GM12878 (cell line): ENCODE data around the gene ITGA3. TPM values are rescaled to one million over a fixed set of nuclear protein-coding genes. Genes with fewer than 3 reads are reported as not detected.

Experiments
- CREM ChIP-seq: IDR thresholded peaks from 2 replicates; pipeline ENCODE4 v1.6.1; 2014; ENCODE audit warnings: antibody characterized with exemption, low read depth
- GABPA ChIP-seq: IDR thresholded peaks from 2 replicates; pipeline ENCODE4 v1.6.1; 2014; ENCODE audit warnings: antibody characterized with exemption, low read depth, mild to moderate bottlenecking, inconsistent platforms
- MXI1 ChIP-seq: fragments of 150-350 bp; IDR thresholded peaks from 2 replicates; pipeline ENCODE4 v1.6.1; 2011; ENCODE audit warnings: low read depth, mild to moderate bottlenecking, inconsistent platforms, low read length, improper control_type of control experiment
- MYB ChIP-seq: fragments of 150-350 bp; IDR thresholded peaks from 2 replicates; pipeline ENCODE4 v1.6.1; 2014; ENCODE audit warnings: mild to moderate bottlenecking, low read depth, low read length, borderline replicate concordance
- NFYA ChIP-seq: IDR thresholded peaks from 2 replicates; pipeline ENCODE4 v1.6.1; 2011; ENCODE audit warnings: low read depth, mild to moderate bottlenecking, low read length, improper control_type of control experiment, borderline replicate concordance
- NR2F1 ChIP-seq: fragments of 450-650 bp; conservative IDR thresholded peaks from 2 replicates; pipeline ENCODE4 v1.6.1; 2017; ENCODE audit warnings: mild to moderate bottlenecking
- SIN3A ChIP-seq: IDR thresholded peaks from 2 replicates; pipeline ENCODE4 v1.6.1; 2012; ENCODE audit warnings: low read depth, low read length, improper control_type of control experiment
- TARDBP ChIP-seq: IDR thresholded peaks from 2 replicates; pipeline ENCODE4 v1.6.1; 2016; ENCODE audit warnings: borderline replicate concordance
- TCF12 ChIP-seq: IDR thresholded peaks from 2 replicates; pipeline ENCODE4 v1.6.1; 2011; ENCODE audit warnings: low read depth, mild to moderate bottlenecking, low read length
- TCF3 ChIP-seq: IDR thresholded peaks from 2 replicates; pipeline ENCODE4 v1.6.1; 2012; ENCODE audit warnings: low read depth, mild to moderate bottlenecking, low read length, borderline replicate concordance; ENCODE audit not compliant: insufficient read depth
- ZNF274 ChIP-seq: IDR thresholded peaks from one replicate; pipeline ENCODE4 v1.8.0; 2011; ENCODE audit not compliant: insufficient read length, insufficient read depth
- polyA plus RNA-seq, 11 experiments: library from polyadenylated mRNA; depleted of rRNA in 4 of 11; unstranded in 6 of 11; stranded (reverse) in 5 of 11; fragments of >200 nt; fragmentation: Nextera tagmentation in 4 of 11; fragmentation: Illumina TruSeq in 1 of 11; extraction: Ambion mirVana in 4 of 11; extraction: Trizol in 1 of 11; gene quantifications; 1 replicate in 1 of 11; 2 replicates in 10 of 11; pipeline versions ENCODE4 v1.2.1 to v1.2.3, GENCODE V29; 2011 to 2016; ENCODE audit warnings: inconsistent platforms in 2 of 11, missing spikeins in 2 of 11, low read depth in 1 of 11
- total RNA-seq, 4 experiments: library from RNA; depleted of rRNA in 3 of 4; stranded (reverse); fragments of >200 nt in 3 of 4; fragmentation: Illumina TruSeq in 1 of 4; extraction: Trizol in 1 of 4; gene quantifications; 2 replicates each; pipeline versions ENCODE4 v1.2.1 to v1.2.3, GENCODE V29; 2013 to 2021
- TF ChIP-seq, protein P1 (sequence below): fragments of 450-650 bp; formaldehyde crosslinking; IDR thresholded peaks from 2 replicates; pipeline ENCODE4 v1.4.0; 2022; ENCODE audit warnings: mild to moderate bottlenecking, moderate library complexity
- TF ChIP-seq, protein P2 (sequence below): IDR thresholded peaks from 2 replicates; pipeline ENCODE4 v1.6.1; 2011; ENCODE audit warnings: borderline replicate concordance, low read depth, mild to moderate bottlenecking, moderate library complexity, low read length; ENCODE audit not compliant: insufficient read depth, poor library complexity, severe bottlenecking

The ITGA3 gene
- total and polyA plus RNA-seq, 10 of the 15 experiments (the other 5 are each of a cell fraction or from before 2014, with no cell fraction given) = 0.29 to 13.4 (median 6.6) TPM

DNA sequence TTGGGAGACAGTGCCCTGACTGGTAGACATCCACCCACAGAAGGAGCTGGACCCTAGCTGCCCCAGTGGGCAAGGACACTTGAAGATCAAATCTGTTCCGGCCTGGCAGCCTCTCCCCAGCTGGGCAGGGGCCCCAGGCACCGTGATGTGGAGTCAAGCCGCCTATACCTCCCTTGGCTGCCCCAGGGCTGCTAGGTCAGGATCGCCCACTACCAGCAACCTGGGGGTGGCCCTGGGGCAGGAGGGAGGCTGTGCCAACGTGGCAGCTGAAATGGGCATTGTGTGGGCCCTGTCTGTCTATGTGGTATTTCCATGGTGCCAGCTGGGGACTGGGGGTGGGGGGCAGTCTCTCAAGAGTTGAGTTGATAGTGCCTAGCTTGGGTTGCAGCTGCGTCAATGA is 40.2 kb downstream of the ITGA3 start (continued):
- no peak for TF ChIP-seq MYB
- TF ChIP-seq, protein P1, sequence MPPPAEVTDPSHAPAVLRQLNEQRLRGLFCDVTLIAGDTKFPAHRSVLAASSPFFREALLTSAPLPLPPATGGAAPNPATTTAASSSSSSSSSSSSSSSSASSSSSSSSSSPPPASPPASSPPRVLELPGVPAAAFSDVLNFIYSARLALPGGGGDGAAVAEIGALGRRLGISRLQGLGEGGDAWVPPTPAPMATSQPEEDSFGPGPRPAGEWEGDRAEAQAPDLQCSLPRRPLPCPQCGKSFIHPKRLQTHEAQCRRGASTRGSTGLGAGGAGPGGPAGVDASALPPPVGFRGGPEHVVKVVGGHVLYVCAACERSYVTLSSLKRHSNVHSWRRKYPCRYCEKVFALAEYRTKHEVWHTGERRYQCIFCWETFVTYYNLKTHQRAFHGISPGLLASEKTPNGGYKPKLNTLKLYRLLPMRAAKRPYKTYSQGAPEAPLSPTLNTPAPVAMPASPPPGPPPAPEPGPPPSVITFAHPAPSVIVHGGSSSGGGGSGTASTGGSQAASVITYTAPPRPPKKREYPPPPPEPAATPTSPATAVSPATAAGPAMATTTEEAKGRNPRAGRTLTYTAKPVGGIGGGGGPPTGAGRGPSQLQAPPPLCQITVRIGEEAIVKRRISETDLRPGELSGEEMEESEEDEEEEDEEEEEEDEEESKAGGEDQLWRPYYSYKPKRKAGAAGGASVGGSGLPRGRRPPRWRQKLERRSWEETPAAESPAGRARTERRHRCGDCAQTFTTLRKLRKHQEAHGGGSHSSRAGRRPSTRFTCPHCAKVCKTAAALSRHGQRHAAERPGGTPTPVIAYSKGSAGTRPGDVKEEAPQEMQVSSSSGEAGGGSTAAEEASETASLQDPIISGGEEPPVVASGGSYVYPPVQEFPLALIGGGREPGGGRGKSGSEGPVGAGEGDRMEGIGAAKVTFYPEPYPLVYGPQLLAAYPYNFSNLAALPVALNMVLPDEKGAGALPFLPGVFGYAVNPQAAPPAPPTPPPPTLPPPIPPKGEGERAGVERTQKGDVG = no peak
- TF ChIP-seq, protein P2, sequence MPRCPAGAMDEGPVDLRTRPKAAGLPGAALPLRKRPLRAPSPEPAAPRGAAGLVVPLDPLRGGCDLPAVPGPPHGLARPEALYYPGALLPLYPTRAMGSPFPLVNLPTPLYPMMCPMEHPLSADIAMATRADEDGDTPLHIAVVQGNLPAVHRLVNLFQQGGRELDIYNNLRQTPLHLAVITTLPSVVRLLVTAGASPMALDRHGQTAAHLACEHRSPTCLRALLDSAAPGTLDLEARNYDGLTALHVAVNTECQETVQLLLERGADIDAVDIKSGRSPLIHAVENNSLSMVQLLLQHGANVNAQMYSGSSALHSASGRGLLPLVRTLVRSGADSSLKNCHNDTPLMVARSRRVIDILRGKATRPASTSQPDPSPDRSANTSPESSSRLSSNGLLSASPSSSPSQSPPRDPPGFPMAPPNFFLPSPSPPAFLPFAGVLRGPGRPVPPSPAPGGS = no peak
- TF ChIP-seq TARDBP = no peak
- no peak for TF ChIP-seq MXI1
- no peak for TF ChIP-seq NR2F1
- TF ChIP-seq CREM = no peak
- no peak for TF ChIP-seq TCF12
- no peak for TF ChIP-seq NFYA
- TF ChIP-seq ZNF274 = no peak
- TF ChIP-seq GABPA = no peak
- no peak for TF ChIP-seq TCF3
- TF ChIP-seq SIN3A = no peak
